GM18519 (cell line): ENCODE data around the gene C3orf70.
"Not testable (repeated sequence)": the region's sequence is repeated elsewhere in the genome, so short reads cannot be mapped to it uniquely, and the experiment has no call there.

Experiments used
- ATAC-seq: cut with Tn5 transposase; IDR thresholded peaks from one replicate; pipeline ENCODE4 v1.9.1; 2021; ENCODE audit warnings: mild to moderate bottlenecking, moderate library complexity; ENCODE audit not compliant: unreplicated experiment, low FRiP score

Gene C3orf70

DNA sequence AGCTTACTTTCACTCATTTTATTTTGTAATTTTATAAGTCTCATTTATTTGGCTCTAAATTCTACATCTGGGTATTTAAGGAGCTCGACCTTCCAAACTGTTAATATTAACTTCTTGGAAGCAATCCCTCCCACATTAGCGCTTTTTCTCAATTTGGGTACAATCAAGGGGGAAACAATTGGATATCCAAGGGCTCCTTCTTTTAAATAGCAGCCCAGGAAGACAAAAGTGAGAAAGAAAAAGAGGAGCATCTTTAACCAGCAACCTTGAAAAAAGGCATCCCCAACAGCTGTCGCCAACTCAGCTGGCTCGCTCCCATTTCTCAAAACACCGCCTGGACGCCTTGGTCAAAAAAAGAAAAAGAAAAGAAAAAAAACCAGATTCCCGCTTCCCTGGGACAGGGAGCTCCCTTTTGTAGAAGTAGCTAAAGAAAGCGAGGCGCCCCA, 873 bp downstream of the C3orf70 start:
- ATAC-seq = no peak

DNA sequence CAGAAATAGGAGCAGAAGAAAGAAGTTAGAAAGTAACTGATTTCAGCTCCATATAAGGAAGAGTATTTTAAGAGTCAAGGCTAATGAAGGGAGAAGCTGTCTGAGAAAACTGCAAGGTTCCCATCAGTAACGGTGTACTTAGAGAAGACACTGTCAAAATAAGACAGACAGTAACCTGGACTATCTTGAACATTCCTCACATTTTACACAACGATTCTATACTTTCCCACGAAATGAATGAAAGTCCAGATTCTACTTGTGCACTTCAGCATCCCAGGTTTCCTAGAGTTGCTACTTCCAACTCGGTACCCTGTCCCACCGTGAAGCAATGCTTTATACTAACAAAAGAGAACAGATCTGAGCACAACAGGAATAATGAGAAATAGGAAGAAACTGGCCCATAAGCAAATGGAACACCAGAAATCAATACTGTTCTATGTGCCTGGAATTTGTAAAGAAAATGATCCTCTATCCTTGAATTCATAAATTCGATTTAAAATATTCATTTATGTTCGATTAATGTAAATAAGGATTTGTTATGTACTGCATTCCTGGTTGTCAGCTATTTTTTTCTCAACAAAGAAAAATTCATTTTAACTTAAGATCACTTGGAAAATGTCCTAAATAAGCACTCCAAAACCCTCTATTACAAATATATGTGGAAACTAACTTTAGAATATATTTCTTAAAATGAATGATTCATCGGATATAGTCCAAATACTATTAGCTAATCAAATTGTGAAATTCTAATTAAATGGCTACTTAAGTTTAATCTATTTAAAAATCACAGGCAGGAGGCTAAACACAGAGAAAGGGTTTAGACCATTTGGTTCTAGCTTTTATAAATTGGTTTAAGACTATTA, 1.5 kb downstream of the C3orf70 start:
- no peak for ATAC-seq

DNA sequence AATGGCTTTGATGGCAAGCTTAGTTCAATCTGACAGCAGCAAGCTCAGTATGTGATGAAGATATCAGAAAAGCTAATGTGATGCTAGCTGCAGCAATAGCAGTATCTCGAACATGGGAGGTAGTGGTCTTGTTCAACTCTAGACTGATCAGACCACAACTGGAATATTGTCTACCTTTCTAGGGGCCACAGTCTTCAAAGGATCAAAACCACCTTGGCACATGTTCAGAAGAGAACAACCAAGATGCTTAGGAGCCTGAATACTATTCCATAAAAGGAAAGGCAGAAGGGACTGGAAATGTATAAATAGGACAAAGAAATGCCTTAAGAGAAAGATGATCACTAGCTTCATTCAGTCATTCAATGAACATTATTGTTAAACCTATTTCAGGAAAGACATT, 2.3 kb downstream of the C3orf70 start:
- ATAC-seq = no peak

DNA sequence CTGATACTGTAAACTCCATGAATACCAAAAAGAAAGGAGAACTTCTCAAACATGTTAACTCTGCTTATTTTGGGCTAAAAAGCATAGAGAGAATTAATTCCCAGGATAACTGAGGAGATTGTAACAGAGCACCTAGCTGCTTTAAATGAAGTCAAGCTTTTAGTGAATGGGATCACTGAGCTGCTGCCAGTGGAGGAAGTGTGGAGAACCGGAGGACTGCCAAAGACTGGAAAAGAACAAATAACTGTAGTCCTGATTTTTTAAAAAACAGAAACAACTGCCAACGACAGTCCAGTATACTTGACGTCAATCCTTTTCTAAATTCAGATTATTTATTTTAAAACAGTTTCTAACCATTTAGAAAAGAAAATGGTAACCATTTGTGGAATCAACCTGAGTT, 3.3 kb downstream of the C3orf70 start:
- ATAC-seq = no peak

DNA sequence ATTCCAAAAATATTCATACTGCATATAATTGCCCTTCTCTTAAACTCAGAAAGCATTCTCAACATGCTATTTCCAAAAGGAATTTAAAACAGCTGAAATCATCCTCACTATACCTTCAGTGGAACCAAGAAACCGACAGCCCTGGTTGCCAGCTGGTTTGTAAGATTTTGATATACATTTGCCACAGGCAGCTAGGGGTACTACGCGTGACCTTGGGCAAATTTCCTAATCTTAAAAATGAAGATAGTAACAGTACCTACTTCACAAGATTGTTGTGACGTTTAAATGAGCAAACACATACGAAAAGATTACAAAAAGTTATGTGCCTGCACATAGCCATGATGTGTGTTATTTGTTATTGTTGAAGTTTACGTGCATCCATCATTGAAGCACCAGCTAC, 7.3 kb downstream of the C3orf70 start:
- no peak for ATAC-seq

DNA sequence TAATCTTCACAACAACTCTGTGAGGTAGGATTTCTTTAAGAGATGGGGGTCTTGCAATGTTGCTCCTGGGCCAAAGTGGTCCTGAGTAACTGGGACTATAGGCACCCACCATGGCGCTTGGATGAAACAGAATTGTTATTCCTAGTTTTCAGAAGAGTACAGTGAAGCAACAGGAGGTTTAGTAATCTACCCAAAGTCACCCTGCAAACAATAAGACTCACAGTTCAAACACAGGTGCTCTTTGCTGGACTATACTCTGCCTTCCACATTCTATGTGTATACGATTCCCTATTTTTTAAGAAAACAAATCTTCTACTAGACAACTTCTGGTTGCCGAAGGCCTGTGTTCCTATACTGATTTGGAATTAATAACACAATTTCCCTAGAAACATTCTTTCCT, 8.1 kb downstream of the C3orf70 start:
- no peak for ATAC-seq

DNA sequence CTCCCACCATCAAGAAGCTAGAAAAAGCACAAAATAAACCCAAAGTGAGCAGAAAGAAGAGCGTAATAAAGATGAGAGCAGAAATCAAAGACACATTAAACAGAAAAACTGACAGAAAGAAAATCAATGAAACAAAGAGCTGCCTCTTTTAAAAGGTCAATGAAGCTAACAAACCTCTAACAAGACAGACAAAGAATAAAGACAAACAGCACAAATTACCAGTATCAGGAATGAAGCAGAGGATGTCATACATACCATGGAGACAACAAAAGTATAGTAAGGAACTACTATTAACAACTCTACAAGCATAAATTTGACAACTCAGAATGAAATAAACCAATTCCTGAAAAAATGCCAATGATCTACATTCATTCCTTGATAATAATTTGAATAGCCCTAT, 15.0 kb downstream of the C3orf70 start:
- no peak for ATAC-seq

DNA sequence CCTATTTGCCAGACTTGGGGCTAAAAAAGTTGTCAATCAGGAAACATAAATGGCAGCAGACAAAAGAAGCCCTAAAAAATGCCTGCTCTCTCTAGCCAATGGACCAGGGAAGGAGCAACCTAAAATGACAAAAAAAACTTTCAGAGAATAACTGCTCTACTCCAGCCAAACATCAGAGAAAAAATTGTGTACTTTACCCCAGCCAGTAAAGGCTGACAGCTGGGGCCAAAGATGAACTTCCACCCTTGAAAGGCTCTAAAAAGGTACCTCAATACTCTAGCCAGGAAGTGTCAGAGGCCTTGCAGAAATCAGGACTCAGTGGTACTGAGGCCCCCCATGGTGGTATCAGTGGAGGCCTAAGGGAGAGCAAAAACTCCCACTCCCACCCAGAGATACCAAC, 18.4 kb downstream of the C3orf70 start:
- ATAC-seq = no peak

DNA sequence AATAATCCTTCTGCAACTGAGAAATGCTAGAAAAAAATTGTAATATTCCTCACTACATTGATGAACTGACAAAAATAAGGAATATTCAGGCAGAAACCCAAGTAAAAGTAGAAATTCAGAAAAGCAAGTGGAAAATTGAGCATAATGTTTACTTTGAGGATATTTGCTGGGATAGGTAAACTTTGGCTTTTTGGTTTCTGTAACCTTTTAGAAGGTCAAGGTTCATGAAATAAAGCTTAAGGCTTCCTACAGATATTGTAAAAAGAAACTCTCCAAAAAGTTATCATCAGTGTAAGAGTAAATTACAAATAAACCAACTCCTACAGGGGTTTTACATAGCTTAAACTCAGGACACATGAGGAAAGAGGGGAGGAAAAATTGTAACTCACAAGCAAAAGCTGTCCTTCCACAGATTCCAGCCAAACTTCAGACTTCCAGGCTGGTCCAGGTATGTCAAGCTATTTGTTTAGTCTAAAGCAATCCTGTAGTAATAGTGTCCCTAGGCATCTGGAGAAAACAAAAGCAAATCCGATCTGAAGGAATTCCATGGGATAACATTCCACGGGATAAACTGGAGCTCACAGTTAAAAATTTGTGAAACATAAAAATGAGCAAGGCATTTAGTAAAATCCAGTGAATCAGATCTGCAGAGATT, 21.1 kb downstream of the C3orf70 start:
- no peak for ATAC-seq

DNA sequence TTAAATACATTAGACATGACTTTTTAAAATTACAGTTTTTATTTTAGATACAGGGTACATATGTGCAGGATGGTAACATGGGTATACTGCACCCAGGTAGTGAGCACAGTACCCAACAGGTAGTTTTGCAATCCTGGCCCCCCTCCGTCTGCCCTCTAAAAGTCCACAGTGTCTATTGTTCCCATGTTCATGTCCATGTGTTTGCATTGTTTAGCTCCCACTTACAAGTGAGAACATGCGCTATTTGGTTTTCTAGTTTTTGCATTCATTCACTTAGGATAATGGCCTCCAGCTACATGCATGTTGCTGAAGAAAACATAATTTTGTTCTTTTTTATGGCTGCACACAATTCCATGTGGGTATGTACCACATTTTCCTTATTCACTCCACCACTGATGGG, 23.8 kb downstream of the C3orf70 start:
- no peak for ATAC-seq

DNA sequence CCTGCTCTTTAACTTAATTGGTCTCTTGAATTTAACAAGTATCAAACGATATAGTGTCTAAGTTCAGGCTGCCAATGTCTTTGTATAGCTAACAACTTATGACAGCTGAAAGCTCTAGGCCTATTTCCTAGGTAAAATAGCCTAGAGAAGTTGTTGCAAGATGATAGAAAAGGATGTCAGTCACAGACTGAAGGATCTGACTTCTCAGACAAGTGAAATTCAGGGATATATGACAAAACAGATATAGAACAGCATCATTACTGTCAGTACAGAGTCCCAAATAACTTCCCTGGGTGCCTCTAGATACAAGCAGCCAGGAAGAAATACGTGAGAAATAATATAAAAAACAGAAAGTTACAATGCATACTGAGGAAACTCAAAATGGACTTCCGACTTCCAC, 26.7 kb downstream of the C3orf70 start:
- no peak for ATAC-seq

DNA sequence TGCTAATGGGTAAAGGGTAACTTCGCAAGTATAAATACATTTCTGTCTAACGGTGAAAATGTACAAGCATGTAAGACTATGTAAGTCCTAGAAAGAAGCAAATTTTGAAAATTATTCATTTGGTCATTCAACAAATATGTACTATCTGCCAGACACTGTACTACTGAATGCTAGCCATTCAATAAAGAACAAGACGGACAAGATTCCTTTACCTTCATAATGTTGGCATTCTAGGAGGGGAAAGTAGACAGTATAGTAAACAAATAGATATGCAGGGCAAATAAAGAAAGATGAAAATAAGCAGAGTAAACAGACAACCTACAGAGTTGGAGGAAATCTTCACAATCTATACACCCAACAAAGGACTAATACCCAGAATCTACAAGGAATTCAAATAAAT, 32.7 kb downstream of the C3orf70 start:
- ATAC-seq = no peak

DNA sequence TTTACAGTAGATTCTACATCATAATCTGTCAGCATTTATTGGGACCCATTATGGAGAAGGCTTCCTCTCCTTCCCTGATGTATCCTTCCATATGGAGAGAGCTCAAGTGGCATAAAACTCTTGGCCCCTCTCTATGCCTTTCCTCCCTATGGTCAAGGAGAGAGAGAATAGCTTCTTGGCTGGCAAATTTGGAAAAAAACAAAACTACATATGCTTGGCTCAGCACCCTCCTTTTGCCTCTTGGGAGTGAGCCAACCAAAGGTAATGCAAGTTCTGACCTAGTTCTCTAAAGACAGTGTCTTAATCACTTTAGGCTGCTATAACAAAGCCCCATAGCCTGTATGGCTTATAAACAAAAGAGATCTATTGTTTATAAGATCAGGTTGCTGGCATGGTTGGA, 37.5 kb downstream of the C3orf70 start:
- no peak for ATAC-seq

DNA sequence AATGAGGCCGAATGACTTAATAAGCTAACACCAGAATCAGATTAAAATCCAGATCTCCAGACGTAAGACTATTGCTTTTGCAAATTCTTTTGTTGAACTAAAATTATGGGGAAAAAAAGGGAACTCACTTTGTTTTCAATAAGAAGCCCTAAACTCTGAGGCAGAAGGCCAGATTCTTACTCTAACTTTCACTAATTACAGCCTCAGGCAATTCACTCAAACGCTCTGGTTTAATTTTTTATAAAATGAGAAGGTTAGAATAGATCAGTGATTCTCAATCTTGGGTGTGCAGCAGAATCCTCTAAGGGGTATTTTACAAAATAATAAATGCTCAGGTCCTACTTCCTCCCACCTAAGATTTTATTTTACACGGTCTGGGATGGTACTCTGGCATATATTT, 38.1 kb downstream of the C3orf70 start:
- ATAC-seq = no peak

DNA sequence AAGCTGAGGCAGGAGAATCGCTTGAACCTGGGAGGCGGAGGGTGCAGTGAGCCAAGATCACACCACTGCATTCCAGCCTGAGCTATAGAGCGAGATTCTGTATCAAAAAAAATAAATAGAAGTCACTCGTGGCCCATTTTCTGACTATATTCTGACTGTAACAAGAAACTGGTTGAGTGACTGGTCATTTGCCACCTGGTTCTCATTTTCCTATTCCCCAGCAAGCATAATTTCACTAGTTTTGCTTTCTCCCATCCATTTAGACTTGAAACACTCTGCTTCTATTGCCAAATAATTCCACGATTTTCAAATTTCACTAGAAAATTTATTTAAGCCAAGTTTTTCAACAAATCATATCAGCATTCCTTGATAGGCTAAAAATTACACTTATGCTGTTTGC, 40.7 kb downstream of the C3orf70 start:
- ATAC-seq = no peak

DNA sequence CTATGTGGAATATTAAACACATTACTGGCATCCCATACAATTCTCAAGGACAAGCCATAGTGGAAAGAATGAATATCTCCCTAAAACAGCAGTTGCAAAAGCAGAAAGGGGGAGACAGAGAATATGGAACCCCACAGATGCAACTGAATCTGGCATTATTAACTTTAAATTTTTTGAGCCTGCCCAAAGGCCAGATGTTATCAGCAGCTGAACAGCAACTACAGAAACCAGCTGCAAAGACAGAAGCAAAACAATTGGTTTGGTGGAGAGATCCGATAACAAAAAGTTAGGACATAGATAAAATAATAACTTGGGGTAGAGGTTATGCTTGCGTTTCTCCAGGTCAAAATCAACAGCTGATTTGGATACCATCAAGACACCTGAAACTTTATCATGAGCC, 43.8 kb downstream of the C3orf70 start:
- ATAC-seq = not testable (repeated sequence)

DNA sequence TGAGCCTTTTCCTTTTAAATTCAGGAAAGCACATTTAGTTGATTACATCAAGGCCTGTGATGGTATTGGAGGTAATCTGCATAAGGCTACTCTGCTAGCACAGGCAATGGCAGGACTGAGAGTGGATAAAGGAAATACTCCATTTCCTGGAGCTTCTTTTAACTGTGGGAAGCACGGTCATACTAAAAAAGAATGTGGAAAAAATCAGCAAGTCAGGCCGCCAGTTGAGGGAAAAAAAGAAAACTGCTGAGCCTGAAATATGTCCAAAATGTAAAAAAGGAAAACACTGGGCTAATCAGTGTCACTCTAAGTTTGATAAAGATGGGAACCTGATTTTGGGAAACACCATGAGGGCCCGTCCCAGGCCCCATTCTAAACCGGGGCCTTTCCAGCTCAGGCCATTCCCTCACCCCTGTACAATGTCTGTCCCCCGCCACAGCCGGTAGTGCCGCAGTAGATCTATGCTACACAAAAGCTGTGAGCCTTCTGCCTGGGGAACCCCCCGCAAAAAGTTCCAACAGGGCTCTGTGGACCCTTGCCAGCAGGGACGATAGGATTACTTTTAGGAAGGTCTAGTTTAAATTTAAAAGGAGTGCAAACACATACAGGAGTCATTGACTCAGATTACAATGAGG, 46.5 kb downstream of the C3orf70 start:
- not testable (repeated sequence) for ATAC-seq

DNA sequence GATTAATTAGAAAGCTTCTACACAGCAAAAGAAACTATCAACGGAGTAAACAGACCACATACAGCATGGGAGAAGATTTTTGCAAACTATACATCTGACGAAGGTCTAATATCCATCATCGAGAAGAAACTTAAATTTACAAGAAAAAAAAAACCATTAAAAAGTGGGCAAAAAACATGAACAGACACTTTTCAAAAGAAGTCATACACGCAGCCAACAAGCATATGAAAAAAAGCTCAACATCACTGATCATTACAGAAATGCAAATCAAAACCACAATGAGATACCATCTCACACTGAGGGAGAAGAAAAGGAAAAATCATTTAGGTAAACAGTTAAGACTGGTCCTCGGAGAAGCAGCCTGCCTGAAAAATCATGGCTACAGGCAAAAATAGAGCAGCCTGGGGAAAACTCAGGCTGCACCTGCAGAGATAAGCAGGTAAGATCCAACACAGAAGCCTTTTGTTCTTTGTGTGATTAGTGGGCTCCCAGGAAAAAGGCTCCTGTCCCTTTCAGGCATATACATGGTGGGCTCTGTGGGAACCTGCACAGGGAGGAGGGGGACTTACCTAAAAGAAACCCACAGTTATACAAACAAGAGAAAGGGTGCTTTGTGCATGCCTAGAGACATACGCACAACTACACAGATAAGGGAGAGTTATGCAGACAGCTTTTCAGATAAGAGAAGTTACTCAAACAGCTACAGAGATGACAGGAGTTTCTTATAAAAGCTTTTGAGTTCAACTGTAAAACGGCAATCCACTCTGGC, 49.3 kb downstream of the C3orf70 start:
- no peak for ATAC-seq

DNA sequence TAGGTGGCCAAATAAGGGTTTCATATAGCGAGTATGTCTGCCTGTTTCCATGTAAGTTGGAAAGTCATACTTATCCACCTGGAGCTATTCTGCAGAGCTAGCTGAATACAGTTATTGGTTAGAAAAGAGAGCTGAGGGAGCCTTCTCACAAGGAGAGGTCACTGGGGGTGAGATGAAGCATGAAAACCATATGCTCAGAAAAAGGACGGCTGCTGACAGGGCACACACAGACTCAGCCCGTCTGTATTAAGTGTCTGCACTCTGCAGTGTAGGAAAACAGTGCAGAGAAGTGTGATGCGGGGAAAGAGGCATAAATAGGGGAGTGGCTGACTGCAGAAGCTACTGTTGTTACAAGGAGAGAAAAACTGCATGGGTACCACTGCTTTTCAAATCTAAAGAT, 58.2 kb downstream of the C3orf70 start:
- ATAC-seq = no peak

DNA sequence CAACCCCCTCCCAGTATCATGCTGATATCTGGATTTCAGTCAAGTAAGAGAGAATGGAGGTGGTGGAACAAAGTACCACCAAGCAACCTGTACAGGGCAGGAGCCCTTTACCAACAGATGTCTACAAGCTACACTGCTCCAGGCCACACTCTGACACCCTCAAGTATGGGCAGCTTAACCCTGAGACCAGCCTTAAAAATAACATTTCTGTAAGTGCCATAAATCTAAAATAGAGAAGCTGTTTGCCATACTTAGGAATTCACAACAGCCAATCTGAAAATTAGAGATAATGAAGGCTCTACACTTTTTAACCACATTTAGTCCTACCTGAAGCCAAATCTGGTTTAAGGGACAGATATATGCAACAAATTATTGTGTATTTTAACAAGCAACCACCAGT, 59.7 kb downstream of the C3orf70 start:
- ATAC-seq = no peak

DNA sequence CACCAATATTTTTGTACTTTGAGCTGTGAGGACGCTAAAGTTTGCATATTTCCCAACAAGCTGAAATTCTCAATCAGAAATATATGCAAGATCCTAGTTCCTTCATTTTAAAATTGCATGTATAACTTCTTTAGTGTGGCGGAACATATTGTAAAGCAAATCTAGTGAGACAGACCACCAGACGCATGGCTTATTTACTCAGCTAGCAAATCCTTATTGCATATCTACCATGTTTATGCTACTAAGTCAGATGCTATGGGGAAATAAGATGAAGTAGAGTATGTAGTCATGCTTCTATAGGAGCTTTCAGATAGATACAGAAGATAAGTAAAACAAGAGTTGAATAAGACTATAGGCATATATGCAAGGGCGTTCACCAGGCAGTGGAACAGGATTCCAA, 62.0 kb downstream of the C3orf70 start:
- ATAC-seq = no peak
